NCI-H2081 (cell line): ENCODE measurements around the gene INPP5J.
"Not testable (repeated sequence)": the region's sequence is repeated elsewhere in the genome, so short reads cannot be mapped to it uniquely, and the experiment has no call there.

ENCODE experiments used
- DNase-seq, 2 experiments: peaks; one replicate each; lab custom pipeline; 2025; lab: John Stamatoyannopoulos, UW

INPP5J gene

DNA sequence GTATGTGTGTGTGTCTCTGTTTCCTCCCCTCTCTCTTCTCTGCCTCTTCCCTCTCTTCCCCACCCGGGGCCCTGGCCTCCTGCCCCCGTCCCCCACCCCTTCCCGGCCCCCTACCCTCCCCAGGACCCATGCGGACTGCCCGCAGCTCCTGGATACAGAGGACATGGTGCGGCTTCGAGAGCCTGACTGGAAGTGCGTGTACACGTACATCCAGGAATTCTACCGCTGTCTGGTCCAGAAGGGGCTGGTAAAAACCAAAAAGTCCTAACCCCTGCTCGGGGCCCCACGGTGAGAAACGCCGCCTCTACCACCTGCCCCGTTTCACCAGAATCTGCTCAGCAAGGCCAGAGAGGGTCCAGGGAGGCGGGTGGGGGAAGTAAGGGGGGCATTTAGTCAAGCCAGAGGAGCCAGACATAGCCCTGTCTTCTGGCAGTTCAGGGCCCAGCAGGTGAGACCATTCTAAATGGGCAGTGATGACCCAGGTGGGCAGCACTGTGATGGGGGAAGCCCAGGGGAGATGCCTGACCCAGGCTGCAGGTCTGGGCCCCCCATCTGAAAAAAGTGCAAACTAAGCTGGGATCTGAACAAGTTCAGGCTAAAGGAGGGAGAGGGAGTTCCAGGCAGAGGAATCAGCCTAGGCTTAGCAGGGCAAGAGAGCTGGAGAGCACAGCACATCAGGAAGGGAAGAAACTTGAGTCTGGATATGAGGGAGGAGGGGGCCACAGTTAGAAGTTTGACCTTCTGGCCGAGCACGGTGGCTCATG, 21.8 kb upstream of the INPP5J start:
- no peak for DNase-seq

GRCh38 chr22:31102441-31103081, 20.2 kb upstream of the INPP5J start:
- no peak for DNase-seq

DNA sequence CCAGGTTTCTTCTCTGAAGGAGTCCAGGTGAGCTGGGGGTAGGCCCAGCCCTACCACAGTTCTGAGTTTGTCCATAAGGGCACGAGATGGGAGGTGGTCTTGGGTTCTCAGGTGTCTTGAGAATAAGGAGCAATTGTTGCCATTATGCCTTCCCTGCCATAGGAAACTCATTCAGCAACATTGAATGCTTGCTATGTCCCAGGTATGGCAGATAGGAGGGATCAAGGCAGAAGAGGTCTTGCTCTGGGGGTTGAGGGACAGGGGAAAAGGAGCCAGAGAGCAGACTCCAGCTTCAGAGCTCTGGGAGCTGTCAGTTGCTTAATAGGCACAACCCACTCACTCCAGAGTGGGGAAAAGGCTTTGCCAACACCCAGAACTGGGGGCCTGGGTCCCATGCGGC, 19.7 kb upstream of the INPP5J start:
- DNase-seq, result no peak

DNA sequence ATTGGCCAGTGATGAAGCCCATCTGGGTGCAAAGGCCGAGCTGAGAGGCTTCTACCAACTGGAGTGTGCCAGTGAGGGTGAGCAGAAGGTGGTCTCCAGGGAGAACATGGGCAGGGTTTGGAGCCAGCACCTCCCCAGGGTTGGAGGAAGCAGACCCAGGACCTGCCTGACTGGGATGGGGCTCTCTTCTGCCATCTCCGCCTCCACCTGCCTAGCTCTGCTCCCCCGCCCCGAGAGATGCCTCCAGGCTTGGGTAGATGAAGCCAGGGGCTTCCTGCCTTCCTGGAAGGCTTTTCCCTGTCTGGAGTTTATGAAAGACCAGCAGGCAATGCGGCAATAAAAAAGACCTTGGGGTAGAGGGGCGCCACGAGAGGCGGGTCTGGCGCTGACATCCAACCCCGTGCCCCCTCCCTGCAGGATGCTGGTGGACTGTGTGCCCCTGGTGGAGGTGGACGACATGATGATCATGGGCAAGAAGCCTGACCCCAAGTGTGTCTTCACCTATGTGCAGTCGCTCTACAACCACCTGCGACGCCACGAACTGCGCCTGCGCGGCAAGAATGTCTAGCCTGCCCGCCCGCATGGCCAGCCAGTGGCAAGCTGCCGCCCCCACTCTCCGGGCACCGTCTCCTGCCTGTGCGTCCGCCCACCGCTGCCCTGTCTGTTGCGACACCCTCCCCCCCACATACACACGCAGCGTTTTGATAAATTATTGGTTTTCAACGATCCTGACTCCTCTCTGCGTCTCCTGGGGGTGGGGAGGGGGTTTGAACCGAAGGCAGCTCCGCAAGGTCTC, 18.7 kb upstream of the INPP5J start:
- no peak for DNase-seq

DNA sequence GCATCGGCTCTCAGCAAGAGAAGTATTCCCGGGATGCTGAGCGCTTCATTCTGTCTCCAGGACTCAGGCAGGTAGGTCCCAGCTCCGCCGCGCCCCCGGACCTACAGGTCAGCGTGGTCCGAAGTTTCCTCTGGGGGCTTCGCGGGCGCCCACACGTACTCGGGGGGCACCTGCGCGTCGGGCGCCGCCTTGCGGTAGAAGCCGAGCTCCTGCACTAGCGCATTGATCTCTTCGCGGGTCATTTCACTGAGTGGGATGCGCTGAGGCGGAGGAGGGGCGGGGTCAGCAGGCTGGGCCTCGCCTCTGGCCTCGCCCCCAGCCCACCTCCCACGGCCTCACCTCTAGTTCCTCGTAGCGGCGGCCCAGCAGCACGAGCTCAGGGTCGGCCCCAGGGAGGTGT, 17.9 kb upstream of the INPP5J start:
- no peak for DNase-seq

DNA sequence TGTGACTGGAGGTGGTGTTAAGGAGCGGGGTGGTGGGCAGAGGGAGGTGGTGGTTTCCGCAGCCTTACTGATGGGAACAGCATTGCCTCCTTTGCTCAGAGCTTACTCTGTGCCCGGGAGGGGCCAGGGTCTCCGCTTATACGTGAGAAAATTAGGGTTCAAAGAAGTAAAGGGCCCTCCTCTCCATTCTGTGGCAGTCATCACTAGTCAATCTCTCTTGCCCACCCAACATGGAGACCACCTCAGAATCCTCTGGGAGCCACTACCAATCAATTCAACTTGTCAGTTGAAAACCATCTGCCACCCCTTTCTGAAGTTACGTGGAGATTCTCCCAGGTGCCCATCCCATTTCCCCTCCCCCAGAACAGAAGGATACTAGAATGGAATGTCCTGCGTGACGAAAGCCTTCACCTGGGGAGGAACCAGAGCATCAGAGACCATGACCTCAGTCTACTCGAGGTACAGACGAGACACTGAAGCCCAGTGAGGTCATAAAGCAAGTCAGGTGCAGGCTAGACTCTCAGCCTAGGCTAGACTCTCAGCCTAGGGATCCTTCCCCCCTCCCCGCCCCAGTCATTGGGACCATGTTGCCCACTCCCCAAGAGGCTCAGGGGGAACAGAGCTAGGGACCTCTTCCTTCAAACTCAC, 17.4 kb upstream of the INPP5J start:
- DNase-seq, result no peak

GRCh38 chr22:31106001-31106571, 16.7 kb upstream of the INPP5J start:
- no peak for DNase-seq

DNA sequence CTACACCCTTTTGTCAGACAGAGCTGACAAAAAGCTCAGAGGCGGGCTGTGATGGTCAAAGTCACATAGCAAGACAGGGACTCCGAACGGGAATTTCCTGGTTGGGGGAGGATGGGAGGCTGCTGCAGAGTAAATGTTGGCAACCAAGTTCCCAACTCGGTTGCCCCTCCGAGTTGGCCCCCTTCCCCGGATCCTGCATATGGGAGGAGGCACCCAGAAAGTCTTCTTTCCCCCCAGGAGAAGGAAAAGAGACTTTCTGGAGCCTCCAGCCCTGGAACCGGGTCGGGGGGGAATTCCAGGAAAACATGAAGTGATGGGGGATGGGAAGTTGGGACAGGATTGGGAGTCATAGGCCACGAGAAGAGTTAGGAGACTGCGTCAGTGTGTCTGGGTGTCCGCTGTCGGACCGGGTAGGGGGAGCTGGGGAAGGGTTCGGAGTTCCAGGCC, 16.0 kb upstream of the INPP5J start:
- DNase-seq, result no peak

DNA sequence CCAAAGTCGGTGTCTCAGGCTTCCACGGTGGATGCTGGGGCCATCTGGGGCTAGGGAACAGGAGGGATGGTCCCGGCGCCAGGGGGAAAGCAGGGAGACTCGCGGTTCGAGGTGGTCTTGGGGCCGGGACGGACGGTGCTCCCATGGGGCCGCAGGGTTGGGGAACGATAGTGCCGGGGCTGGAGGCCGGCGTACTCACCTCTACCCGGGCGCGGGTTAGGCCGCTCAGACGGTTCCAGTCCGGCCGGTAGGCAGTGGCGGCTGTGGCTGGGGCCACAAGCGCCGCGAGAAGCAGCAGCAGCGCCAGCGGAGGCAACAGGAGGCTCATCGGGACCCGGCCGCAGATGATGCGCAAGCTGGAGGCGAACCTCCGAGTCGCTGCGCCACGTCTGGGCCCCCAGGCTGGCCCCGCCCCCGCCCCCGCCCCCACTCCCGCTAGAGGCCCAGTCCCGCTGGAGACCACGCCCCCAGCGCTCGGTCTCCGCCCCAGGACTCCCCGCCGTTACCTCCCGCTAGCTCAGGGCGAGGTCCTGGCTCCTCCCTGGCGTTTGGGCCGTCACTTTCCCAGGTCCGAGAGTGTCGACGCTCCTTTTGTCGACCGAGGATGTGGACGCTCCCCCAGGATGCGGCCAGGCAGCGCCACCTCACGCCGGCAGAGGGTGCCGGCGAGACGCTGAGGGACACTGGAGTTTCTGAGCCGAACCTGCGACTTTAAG, 15.4 kb upstream of the INPP5J start, which contains the start of gene SELENOM:
TSS of gene SELENOM (minus strand) at position 391 of the 716 bp plus-strand sequence. CDS start at position 328, 63 bp downstream.
- DNase-seq, result peak; percentile 86

GRCh38 chr22:31107894-31108218, 14.9 kb upstream of the INPP5J start:
- DNase-seq, result no peak

- DNase-seq, result not testable (repeated sequence)
Measured at GRCh38 chr22:31112547-31113091, 10.1 kb upstream of the INPP5J start.

- no peak for DNase-seq
Measured at GRCh38 chr22:31118046-31118820, 4.5 kb upstream of the INPP5J start.

- DNase-seq, result no peak
Measured at GRCh38 chr22:31119026-31119717, 3.6 kb upstream of the INPP5J start.

- no peak for DNase-seq
Measured at GRCh38 chr22:31120230-31120629, 2.5 kb upstream of the INPP5J start.

DNA sequence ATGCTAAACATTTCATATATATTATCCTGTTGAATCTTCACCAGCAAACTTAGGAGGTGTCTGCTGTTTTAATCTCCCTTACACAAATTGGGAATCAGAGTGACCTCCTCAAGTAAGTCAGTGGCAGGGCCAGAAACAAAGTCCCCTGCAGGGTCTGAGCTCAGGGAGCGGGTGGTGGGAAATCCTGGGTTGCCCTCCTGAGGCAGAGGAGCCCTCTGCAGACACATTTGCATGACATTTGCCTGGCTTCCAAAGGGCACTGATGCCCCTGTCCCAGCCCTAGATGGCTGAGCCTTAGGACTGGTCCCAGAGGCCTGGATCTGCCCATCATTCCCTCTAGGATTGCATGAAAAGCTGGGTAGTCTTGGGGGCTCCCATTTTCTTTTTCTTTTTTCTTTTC, 2.1 kb upstream of the INPP5J start:
- no peak for DNase-seq

- no peak for DNase-seq
Measured at GRCh38 chr22:31121403-31121802, 1.4 kb upstream of the INPP5J start.

GRCh38 chr22:31122196-31122531, 602 bp upstream of the INPP5J start:
- DNase-seq, result no peak

GRCh38 chr22:31123292-31123602, 481 bp downstream of the INPP5J start:
- DNase-seq, result no peak

GRCh38 chr22:31124290-31124689, 1.5 kb downstream of the INPP5J start:
- no peak for DNase-seq
